ENCODE results near the gene DHRSX.

- TF ChIP-seq GABPA (IDR thresholded peaks at IDR 0.05; ENCODE audit: borderline replicate concordance, insufficient read depth, low read length) = no peak
- TF ChIP-seq SUZ12 (IDR thresholded peaks at IDR 0.05; ENCODE audit: low read length) = no peak
- TF ChIP-seq, protein P1, sequence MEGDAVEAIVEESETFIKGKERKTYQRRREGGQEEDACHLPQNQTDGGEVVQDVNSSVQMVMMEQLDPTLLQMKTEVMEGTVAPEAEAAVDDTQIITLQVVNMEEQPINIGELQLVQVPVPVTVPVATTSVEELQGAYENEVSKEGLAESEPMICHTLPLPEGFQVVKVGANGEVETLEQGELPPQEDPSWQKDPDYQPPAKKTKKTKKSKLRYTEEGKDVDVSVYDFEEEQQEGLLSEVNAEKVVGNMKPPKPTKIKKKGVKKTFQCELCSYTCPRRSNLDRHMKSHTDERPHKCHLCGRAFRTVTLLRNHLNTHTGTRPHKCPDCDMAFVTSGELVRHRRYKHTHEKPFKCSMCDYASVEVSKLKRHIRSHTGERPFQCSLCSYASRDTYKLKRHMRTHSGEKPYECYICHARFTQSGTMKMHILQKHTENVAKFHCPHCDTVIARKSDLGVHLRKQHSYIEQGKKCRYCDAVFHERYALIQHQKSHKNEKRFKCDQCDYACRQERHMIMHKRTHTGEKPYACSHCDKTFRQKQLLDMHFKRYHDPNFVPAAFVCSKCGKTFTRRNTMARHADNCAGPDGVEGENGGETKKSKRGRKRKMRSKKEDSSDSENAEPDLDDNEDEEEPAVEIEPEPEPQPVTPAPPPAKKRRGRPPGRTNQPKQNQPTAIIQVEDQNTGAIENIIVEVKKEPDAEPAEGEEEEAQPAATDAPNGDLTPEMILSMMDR (IDR thresholded peaks at IDR 0.05; ENCODE audit: control extremely low read depth in 1 of 3, insufficient read depth in 1 of 3, low read depth in 1 of 3, low read length in 3 of 3) = no peak
- TF ChIP-seq, protein P2, sequence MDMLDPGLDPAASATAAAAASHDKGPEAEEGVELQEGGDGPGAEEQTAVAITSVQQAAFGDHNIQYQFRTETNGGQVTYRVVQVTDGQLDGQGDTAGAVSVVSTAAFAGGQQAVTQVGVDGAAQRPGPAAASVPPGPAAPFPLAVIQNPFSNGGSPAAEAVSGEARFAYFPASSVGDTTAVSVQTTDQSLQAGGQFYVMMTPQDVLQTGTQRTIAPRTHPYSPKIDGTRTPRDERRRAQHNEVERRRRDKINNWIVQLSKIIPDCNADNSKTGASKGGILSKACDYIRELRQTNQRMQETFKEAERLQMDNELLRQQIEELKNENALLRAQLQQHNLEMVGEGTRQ (IDR thresholded peaks at IDR 0.05; ENCODE audit: low read length) = no peak
- TF ChIP-seq ATF2 (IDR thresholded peaks at IDR 0.05; ENCODE audit: low read length) = no peak
- TF ChIP-seq CREB1 (IDR thresholded peaks at IDR 0.05) = no peak
- no peak for TF ChIP-seq GTF2F1 (IDR thresholded peaks at IDR 0.05; ENCODE audit: borderline replicate concordance, low read depth, low read length)
- no peak for TF ChIP-seq POLR2A (IDR thresholded peaks at IDR 0.05; ENCODE audit: control extremely low read depth in 1 of 2, low read depth in 2 of 2, low read length in 2 of 2)
- TF ChIP-seq TAF1 (IDR thresholded peaks at IDR 0.05; ENCODE audit: low read depth, low read length) = no peak
- TF ChIP-seq POLR2AphosphoS5 (IDR thresholded peaks at IDR 0.05; ENCODE audit: low read depth, low read length) = no peak
- no peak for TF ChIP-seq TAF7 (optimal IDR thresholded peaks at IDR 0.05; ENCODE audit: borderline replicate concordance, low read depth, low read length)
These were observed 249.6 kb downstream of the DHRSX start for GRCh38 chrX:2251211-2251610.
